ENCODE results near the gene RPL21. TPM values are rescaled to one million over a fixed set of nuclear protein-coding genes. Genes with fewer than 3 reads are reported as not detected.

The RPL21 gene
- total RNA-seq, 1 experiment from 2014 or later = 552 TPM

GRCh38 chr13:27250833-27251165, 559 bp upstream of the RPL21 start:
- H3K9ac ChIP-seq (ENCODE audit: low read length) = peak overlapping the region; percentile 100
- peak overlapping the region; percentile 93 for H3K4me2 ChIP-seq (ENCODE audit: low read length)
- ATAC-seq (no peak), DNase-seq (no peak)
- ChIA-PET CTCF (interaction anchor here (0.8 kb wide), 1 partner anchor 56 kb away, joined by 3 read pairs; no protein-coding TSS in a partner anchor), POLR2A (ENCODE audit: unreplicated experiment) (no interaction called here)
- peak overlapping the region; percentile 89 for H3K27ac ChIP-seq (ENCODE audit: low read length)
- TF ChIP-seq EZH2phosphoT487 (IDR thresholded peaks at IDR 0.05; ENCODE audit: borderline replicate concordance, low read length) (no peak), EZH2 (IDR thresholded peaks at IDR 0.05; ENCODE audit: low read length, unreplicated experiment) (no peak), CTCF (conservative IDR thresholded peaks at IDR 0.05; ENCODE audit: low read depth, low read length) (no peak)
- peak overlapping the region; percentile 90 for H3K4me3 ChIP-seq (ENCODE audit: low read length)
- H3K9me3 ChIP-seq (ENCODE audit: low read length) = no peaks in the 10 kb centered on the region
- peak overlapping the region; percentile 84 for H2AFZ ChIP-seq (ENCODE audit: low read length)
- H3K79me2 ChIP-seq (ENCODE audit: low read length) = peaks cover 60% of the 10 kb centered on the region
- H3K36me3 ChIP-seq (ENCODE audit: low read depth, low read length) = peaks cover 41% of the 10 kb centered on the region
- peaks cover 39% of the 10 kb centered on the region for H4K20me1 ChIP-seq (ENCODE audit: low read length)
- no peaks in the 10 kb centered on the region for H3K27me3 ChIP-seq (ENCODE audit: low read length)
- BruUV-seq (replicated peaks) = TSS peak; percentile 92
- peaks cover 8% of the 10 kb centered on the region for H3F3A ChIP-seq (ENCODE audit: low read length, unreplicated experiment)
- peaks cover 20% of the 10 kb centered on the region for H3K4me1 ChIP-seq (ENCODE audit: insufficient read depth, low read length)
- no peaks in the 10 kb centered on the region for H3K9me2 ChIP-seq (replicated peaks; ENCODE audit: low read length)
- intact Hi-C loops (cut with micrococcal nuclease) = loop anchor here (1.0 kb wide), 1 partner anchor 78 kb away; no protein-coding TSS in a partner anchor

- no TSS peak for BruUV-seq (replicated peaks)
- DNase-seq = no peak
- peak overlapping the region; percentile 90 for H3K4me3 ChIP-seq (ENCODE audit: low read length)
- peak overlapping the region; percentile 93 for H3K4me2 ChIP-seq (ENCODE audit: low read length)
- no peak overlapping the region for H2AFZ ChIP-seq (ENCODE audit: low read length)
- H3K9me2 ChIP-seq (replicated peaks; ENCODE audit: low read length) = no peaks in the 10 kb centered on the region
- H3K4me1 ChIP-seq (ENCODE audit: insufficient read depth, low read length) = peaks cover 20% of the 10 kb centered on the region
- ATAC-seq = no peak
- ChIA-PET CTCF (no interaction called here), POLR2A (ENCODE audit: unreplicated experiment) (no interaction called here)
- peaks cover 46% of the 10 kb centered on the region for H4K20me1 ChIP-seq (ENCODE audit: low read length)
- intact Hi-C loops (cut with micrococcal nuclease) = no loop called here
- H3K36me3 ChIP-seq (ENCODE audit: low read depth, low read length) = peaks cover 55% of the 10 kb centered on the region
- H3K79me2 ChIP-seq (ENCODE audit: low read length) = peaks cover 60% of the 10 kb centered on the region
- no peaks in the 10 kb centered on the region for H3K27me3 ChIP-seq (ENCODE audit: low read length)
- no peak for TF ChIP-seq CTCF (conservative IDR thresholded peaks at IDR 0.05; ENCODE audit: low read depth, low read length)
- TF ChIP-seq EZH2 (IDR thresholded peaks at IDR 0.05; ENCODE audit: low read length, unreplicated experiment) = no peak
- no peak for TF ChIP-seq EZH2phosphoT487 (IDR thresholded peaks at IDR 0.05; ENCODE audit: borderline replicate concordance, low read length)
- H3K9me3 ChIP-seq (ENCODE audit: low read length) = no peaks in the 10 kb centered on the region
- H3F3A ChIP-seq (ENCODE audit: low read length, unreplicated experiment) = peaks cover 10% of the 10 kb centered on the region
- H3K27ac ChIP-seq (ENCODE audit: low read length) = peak overlapping the region; percentile 89; the same call in 1 of the 2 replicates
- peak overlapping the region; percentile 100 for H3K9ac ChIP-seq (ENCODE audit: low read length)
Observed at GRCh38 chr13:27252467-27252866, 1.1 kb downstream of the RPL21 start.

GRCh38 chr13:27257233-27257568, 5.8 kb downstream of the RPL21 start:
- BruUV-seq (replicated peaks) = no TSS peak
- peaks cover 25% of the 10 kb centered on the region for H3K4me1 ChIP-seq (ENCODE audit: insufficient read depth, low read length)

More at GRCh38 chr13:27257233-27257568, 5.8 kb downstream of the RPL21 start:
- Histone ChIP-seq H4K20me1 (ENCODE audit: low read length) (peaks cover 62% of the 10 kb centered on the region), H3K4me2 (ENCODE audit: low read length) (no peak overlapping the region), H2AFZ (ENCODE audit: low read length) (no peak overlapping the region), H3K79me2 (ENCODE audit: low read length) (peaks cover 38% of the 10 kb centered on the region), H3K9ac (ENCODE audit: low read length) (no peak overlapping the region), H3K27ac (ENCODE audit: low read length) (no peak overlapping the region), H3K9me2 (replicated peaks; ENCODE audit: low read length) (no peaks in the 10 kb centered on the region), H3K27me3 (ENCODE audit: low read length) (no peaks in the 10 kb centered on the region), H3K9me3 (ENCODE audit: low read length) (no peaks in the 10 kb centered on the region), H3F3A (ENCODE audit: low read length, unreplicated experiment) (peaks cover 14% of the 10 kb centered on the region), H3K36me3 (ENCODE audit: low read depth, low read length) (peaks cover 62% of the 10 kb centered on the region), H3K4me3 (ENCODE audit: low read length) (no peak overlapping the region)
- TF ChIP-seq CTCF (conservative IDR thresholded peaks at IDR 0.05; ENCODE audit: low read depth, low read length) = no peak
- TF ChIP-seq EZH2phosphoT487 (IDR thresholded peaks at IDR 0.05; ENCODE audit: borderline replicate concordance, low read length) = no peak
- TF ChIP-seq EZH2 (IDR thresholded peaks at IDR 0.05; ENCODE audit: low read length, unreplicated experiment) = no peak
- CTCF ChIA-PET = no interaction called here
- DNase-seq (no peak), ATAC-seq (no peak)
- intact Hi-C loops (cut with micrococcal nuclease) = no loop called here
- POLR2A ChIA-PET (ENCODE audit: unreplicated experiment) = interaction anchor here (0.5 to 0.6 kb wide), 2 partner anchors 96 to 272 kb away, joined by 4 to 5 read pairs; no protein-coding TSS in a partner anchor
